IMR-90 (cell line): ENCODE results near the gene PPM1G. TPM values are rescaled to one million over a fixed set of nuclear protein-coding genes. Genes with fewer than 3 reads are reported as not detected.

Experiments
- ATAC-seq: fragments of 200-7000 bp; cut with Tn5 transposase; 2 replicates; pipeline ENCODE4 v1.9.1; 2020; ENCODE audit warnings: low read depth, mild to moderate bottlenecking, moderate library complexity
- BruUV-seq: library from RNA; stranded (reverse); fragments of 400-500 nt; replicated peaks from 2 replicates; lab custom pipeline; 2021; lab: Mats Ljungman, UMichigan
- CTCF ChIA-PET: fragments of 300-600 bp; formaldehyde crosslinking; extraction: SDS; loops from one replicate; lab custom pipeline; 2021; ENCODE audit warnings: antibody characterized with exemption; lab: Yijun Ruan, JAX
- POLR2A ChIA-PET: fragments of 300-600 bp; sonication (Branson Sonifier 250); formaldehyde crosslinking; loops from one replicate; lab custom pipeline; 2022; ENCODE audit warnings: antibody characterized with exemption; ENCODE audit not compliant: unreplicated experiment; lab: Charles Lee
- DNase-seq: peaks from one replicate; pipeline ENCODE4 v3.0.0; 2013
- H2AFZ ChIP-seq: replicated peaks from 2 replicates; pipeline ENCODE3; 2013; ENCODE audit warnings: low read length, mild to moderate bottlenecking; ENCODE audit not compliant: poor library complexity
- H2AK5ac ChIP-seq: 2 replicates; pipeline ENCODE4 v1.6.1; 2013; ENCODE audit warnings: low read depth, low read length, inconsistent platforms
- H2AK9ac ChIP-seq: replicated peaks from 2 replicates; pipeline ENCODE3; 2013; ENCODE audit warnings: mild to moderate bottlenecking, low read depth, low read length, moderate library complexity; ENCODE audit not compliant: poor library complexity
- H2BK120ac ChIP-seq: 2 replicates; pipeline ENCODE4 v1.6.1; 2013; ENCODE audit warnings: low read depth, low read length, inconsistent platforms
- H2BK15ac ChIP-seq: 3 replicates; pipeline ENCODE4 v1.6.1; 2013; ENCODE audit warnings: low read depth, low read length, inconsistent platforms
- H2BK20ac ChIP-seq: 2 replicates; pipeline ENCODE4 v1.6.1; 2013; ENCODE audit warnings: low read depth, mild to moderate bottlenecking, inconsistent platforms, low read length, moderate library complexity
- H2BK5ac ChIP-seq: 2 replicates; pipeline ENCODE4 v1.6.1; 2013; ENCODE audit warnings: mild to moderate bottlenecking, low read depth, low read length, inconsistent platforms; ENCODE audit not compliant: poor library complexity, severe bottlenecking
- H3K14ac ChIP-seq: replicated peaks from 2 replicates; pipeline ENCODE4 v1.6.1; 2013; ENCODE audit warnings: low read depth, low read length, inconsistent platforms
- H3K18ac ChIP-seq: 2 replicates; pipeline ENCODE4 v1.6.1; 2013; ENCODE audit warnings: low read depth, low read length, control low read depth
- H3K23ac ChIP-seq: 2 replicates; pipeline ENCODE4 v1.6.1; 2013; ENCODE audit warnings: low read depth, low read length, inconsistent platforms
- H3K27ac ChIP-seq: 2 replicates; pipeline ENCODE4 v1.5.1; 2013; ENCODE audit warnings: mild to moderate bottlenecking, control low read depth, low read length; ENCODE audit not compliant: insufficient read depth
- H3K27me3 ChIP-seq: 2 replicates; pipeline ENCODE4 v1.6.1; 2013; ENCODE audit warnings: low read length; ENCODE audit not compliant: control insufficient read depth, insufficient read depth
- H3K36me3 ChIP-seq: 2 replicates; pipeline ENCODE4 v1.6.1; 2013; ENCODE audit warnings: low read length, mixed read lengths; ENCODE audit not compliant: control insufficient read depth, insufficient read depth
- H3K4ac ChIP-seq: 2 replicates; pipeline ENCODE4 v1.6.1; 2013; ENCODE audit warnings: low read depth, low read length, inconsistent platforms
- H3K4me1 ChIP-seq: 2 replicates; pipeline ENCODE4 v1.6.1; 2013; ENCODE audit warnings: low read length, mixed read lengths; ENCODE audit not compliant: control insufficient read depth, insufficient read depth
- H3K4me2 ChIP-seq: 2 replicates; pipeline ENCODE4 v1.6.1; 2013; ENCODE audit warnings: low read depth, mild to moderate bottlenecking, control low read depth, low read length, moderate library complexity
- H3K4me3 ChIP-seq: 2 replicates; pipeline ENCODE4 v1.5.1; 2013; ENCODE audit warnings: low read depth, mild to moderate bottlenecking, control low read depth, low read length, moderate library complexity; ENCODE audit not compliant: insufficient read depth
- H3K56ac ChIP-seq: 2 replicates; pipeline ENCODE4 v1.6.1; 2013; ENCODE audit warnings: low read length, inconsistent platforms; ENCODE audit not compliant: insufficient read depth; ENCODE audit errors: extremely low read depth
- H3K79me1 ChIP-seq, 2 experiments: 2 replicates each; pipeline ENCODE4 v1.6.1; 2013; ENCODE audit warnings: low read length in 2 of 2, inconsistent platforms in 1 of 2, low read depth in 1 of 2
- H3K9ac ChIP-seq: 2 replicates; pipeline ENCODE4 v1.6.1; 2013; ENCODE audit warnings: low read depth, low read length, control low read depth
- H3K9me1 ChIP-seq: 2 replicates; pipeline ENCODE4 v1.6.1; 2013; ENCODE audit warnings: low read length, inconsistent platforms; ENCODE audit not compliant: insufficient read depth
- H3K9me3 ChIP-seq: 2 replicates; pipeline ENCODE4 v1.6.1; 2013; ENCODE audit warnings: low read length; ENCODE audit not compliant: control insufficient read depth, insufficient read depth
- H4K20me1 ChIP-seq: 2 replicates; pipeline ENCODE4 v1.6.1; 2013; ENCODE audit warnings: low read length, inconsistent platforms; ENCODE audit not compliant: insufficient read depth
- H4K5ac ChIP-seq: 2 replicates; pipeline ENCODE4 v1.6.1; 2013; ENCODE audit warnings: mild to moderate bottlenecking, low read depth, low read length, control low read depth
- H4K8ac ChIP-seq, 2 experiments: 2 replicates each; pipeline ENCODE4 v1.6.1; 2013; ENCODE audit warnings: low read depth in 2 of 2, low read length in 2 of 2, control low read depth in 1 of 2, inconsistent platforms in 1 of 2
- H4K91ac ChIP-seq: 2 replicates; pipeline ENCODE4 v1.6.1; 2013; ENCODE audit warnings: low read depth, low read length, inconsistent platforms; ENCODE audit not compliant: insufficient read depth
- CEBPB ChIP-seq: IDR thresholded peaks from 2 replicates; pipeline ENCODE4 v1.6.1; 2012; ENCODE audit warnings: low read depth, low read length, improper control_type of control experiment
- MAFK ChIP-seq: IDR thresholded peaks from 2 replicates; pipeline ENCODE4 v1.6.1; 2012; ENCODE audit warnings: low read depth, low read length, improper control_type of control experiment
- WGBS, 2 experiments: methylation state at CpG; one replicate each; pipeline versions ENCODE4 v1.1.5 to v1.1.7; 2013; ENCODE audit warnings: missing lambda C conversion rate in 2 of 2; ENCODE audit not compliant: insufficient read length in 1 of 2; ENCODE audit errors: extremely low coverage in 2 of 2; 5-methylcytosine and 5-hydroxymethylcytosine counted together
- dilution Hi-C: fragments of 300-500 bp; cut with HindIII; formaldehyde crosslinking; loops from one replicate; pipeline ENCODE4 v1.14.3; 2018; ENCODE audit warnings: low sequenced_read_pairs; ENCODE audit not compliant: unreplicated experiment
- in situ Hi-C: fragments of 300-500 bp; cut with MboI; formaldehyde crosslinking; loops from 3 replicates; pipeline ENCODE4 v1.14.3; 2019; ENCODE audit warnings: low sequenced_read_pairs, inconsistent platforms, mixed read lengths
- intact Hi-C: fragments of 100-400 bp; cut with micrococcal nuclease; formaldehyde crosslinking; loops from 2 replicates; pipeline ENCODE4 v1.10.0; 2022
- polyA plus RNA-seq, 3 experiments: library from polyadenylated mRNA; depleted of rRNA; stranded (reverse); fragments of >200 nt; gene quantifications; 2 replicates each; pipeline ENCODE4 v1.2.3, GENCODE V29; 2012; ENCODE audit warnings: low replicate concordance in 1 of 3
- total RNA-seq: library from RNA; depleted of rRNA; stranded (reverse); fragments of >200 nt; gene quantifications from 2 replicates; pipeline ENCODE4 v1.2.3, GENCODE V29; 2012

The PPM1G gene
- total and polyA plus RNA-seq, 2 of the 4 experiments (the other 2 are of a cell fraction): 57.6 to 95.9 TPM

DNA sequence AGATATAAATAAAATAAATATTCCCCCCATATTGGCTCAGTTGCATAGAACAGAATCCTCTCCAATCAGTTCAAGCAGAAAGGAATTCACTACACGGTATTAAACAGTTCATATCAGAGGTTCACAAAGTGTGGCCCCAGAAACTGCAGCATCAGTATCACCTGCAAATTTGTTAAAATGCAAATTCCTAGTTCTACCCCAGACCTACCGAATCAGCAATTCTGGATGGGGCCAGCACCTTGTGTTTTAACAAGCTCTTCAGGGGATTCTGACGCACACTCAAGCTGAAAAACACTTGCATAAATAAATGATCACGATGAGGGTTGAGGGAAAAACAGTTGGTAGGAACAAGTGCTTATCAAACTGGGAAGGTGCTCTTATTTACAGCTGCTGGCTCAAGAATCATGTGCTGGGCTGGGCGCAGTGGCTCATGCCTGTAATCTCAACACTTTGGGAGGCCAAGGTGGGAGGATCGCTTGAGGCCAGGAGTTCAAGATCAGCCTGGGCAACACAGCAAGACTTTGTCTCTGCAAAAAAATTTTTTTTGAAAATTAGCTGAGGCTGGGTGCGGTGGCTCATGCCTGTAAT, 59.2 kb downstream of the PPM1G start:
- Histone ChIP-seq H3K18ac (no peak overlapping the region), H2AFZ (no peak overlapping the region), H3K4me3 (no peak overlapping the region), H3K9me1 (no peaks in the 10 kb centered on the region), H2AK9ac (no peak overlapping the region), H2BK20ac (no peak overlapping the region), H3K27me3 (no peaks in the 10 kb centered on the region), H4K8ac (no peak overlapping the region), H3K23ac (no peak overlapping the region), H3K14ac (no peak overlapping the region), H4K5ac (no peak overlapping the region), H2BK5ac (no peak overlapping the region), H3K79me1 (peaks cover 27 to 59% of the 10 kb centered on the region in 2 experiments), H3K36me3 (no peaks in the 10 kb centered on the region), H3K27ac (no peak overlapping the region), H3K56ac (no peak overlapping the region), H4K91ac (no peak overlapping the region), H2BK120ac (no peak overlapping the region), H2AK5ac (no peak overlapping the region), H2BK15ac (no peak overlapping the region), H3K9ac (no peak overlapping the region), H3K9me3 (no peaks in the 10 kb centered on the region), H4K20me1 (peaks cover 8% of the 10 kb centered on the region), H3K4me1 (peaks cover 3% of the 10 kb centered on the region), H3K4me2 (no peak overlapping the region), H3K4ac (no peak overlapping the region)
- TF ChIP-seq CEBPB (no peak), MAFK (peak; percentile 12; the same call in 1 of the 2 replicates)
- BruUV-seq: no TSS peak
- intact Hi-C loops: no loop called here
- DNase-seq (no peak), ATAC-seq (no peak)
- POLR2A ChIA-PET: no interaction called here
- CTCF ChIA-PET: interaction anchor here (0.5 kb wide), 1 partner anchor 53 kb away, joined by 3 read pairs; no protein-coding TSS in a partner anchor
- dilution Hi-C loops: no loop called here
- in situ Hi-C loops: no loop called here
- WGBS, 2 experiments: 90% methylated on average over 2 of the region's 7 CpGs; no CpG with 5 or more reads in 1 of the 2 experiments
